Measurements from ENCODE around the gene ART3. TPM values are rescaled to one million over a fixed set of nuclear protein-coding genes. Genes with fewer than 3 reads are reported as not detected.
A peak's percentile ranks its signal among the peaks of the same experiment; 100 is the strongest.
"Not testable (repeated sequence)": the region's sequence is repeated elsewhere in the genome, so short reads cannot be mapped to it uniquely, and the experiment has no call there.

The ART3 gene
- total and polyA plus RNA-seq, 2 donors (not counting 1 experiment from before 2014, with no cell fraction given): not detected

GRCh38 chr4:76035799-76036380, 38.6 kb upstream of the ART3 start, which contains the start of gene CXCL11:
TSS of gene CXCL11 (minus strand) at chr4:76036070. CDS start at chr4:76035987, 83 bp downstream.
- H3K36me3 ChIP-seq (replicated peaks in 1 of 2; ENCODE audit: control extremely low read depth in 1 of 2, control insufficient read depth in 1 of 2, extremely low read depth in 1 of 2, insufficient read depth in 2 of 2, low read length in 1 of 2): no peaks in the 10 kb centered on the region
- no peaks in the 10 kb centered on the region for H3K27me3 ChIP-seq (replicated peaks in 1 of 4; ENCODE audit: control extremely low read depth in 1 of 4, control insufficient read depth in 3 of 4, insufficient read depth in 4 of 4, low read length in 3 of 4)
- no peak within 1 kb of the TSS for H3K9ac ChIP-seq (ENCODE audit: low read length)
- Mint-ChIP-seq H3K27me3 (peaks cover 2% of the 10 kb centered on the region), H3K4me3 (no peak within 1 kb of the TSS), H3K27ac (no peak within 1 kb of the TSS), H3K9me3 (ENCODE audit: insufficient read depth) (no peaks in the 10 kb centered on the region), H3K4me1 (no peaks in the 10 kb centered on the region)
- H4K20me1 ChIP-seq (ENCODE audit: control insufficient read depth, insufficient read depth, low read length, poor library complexity, severe bottlenecking): no peaks in the 10 kb centered on the region
- H3K79me2 ChIP-seq (ENCODE audit: control insufficient read depth, insufficient read depth, low read length): no peaks in the 10 kb centered on the region
- POLR2A ChIA-PET: no interaction called here
- no peaks in the 10 kb centered on the region for H3K9me3 ChIP-seq (ENCODE audit: control extremely low read depth in 1 of 3, control insufficient read depth in 2 of 3, insufficient read depth in 1 of 3, low read length in 2 of 3)
- no peaks in the 10 kb centered on the region for H3K4me1 ChIP-seq (ENCODE audit: control insufficient read depth in 2 of 2, insufficient read depth in 2 of 2, low read length in 2 of 2)
- WGBS (ENCODE audit: insufficient coverage): 75% methylated on average over 2 of the region's 2 CpGs
- peak within 1 kb of the TSS; percentile 17 for H2AFZ ChIP-seq (ENCODE audit: insufficient read depth, low read depth, low read length, poor library complexity, severe bottlenecking)
- intact Hi-C loops (cut with micrococcal nuclease): no loop called here
- ATAC-seq (ENCODE audit: low read depth) (no peak), DNase-seq (no peak)
- no peak within 1 kb of the TSS for H3K27ac ChIP-seq (ENCODE audit: low read length in 2 of 2)
- TF ChIP-seq EZH2 (IDR thresholded peaks at IDR 0.05; ENCODE audit: borderline replicate concordance, insufficient read depth, low read depth, low read length, poor library complexity, severe bottlenecking): no peak
- TF ChIP-seq, protein P1, sequence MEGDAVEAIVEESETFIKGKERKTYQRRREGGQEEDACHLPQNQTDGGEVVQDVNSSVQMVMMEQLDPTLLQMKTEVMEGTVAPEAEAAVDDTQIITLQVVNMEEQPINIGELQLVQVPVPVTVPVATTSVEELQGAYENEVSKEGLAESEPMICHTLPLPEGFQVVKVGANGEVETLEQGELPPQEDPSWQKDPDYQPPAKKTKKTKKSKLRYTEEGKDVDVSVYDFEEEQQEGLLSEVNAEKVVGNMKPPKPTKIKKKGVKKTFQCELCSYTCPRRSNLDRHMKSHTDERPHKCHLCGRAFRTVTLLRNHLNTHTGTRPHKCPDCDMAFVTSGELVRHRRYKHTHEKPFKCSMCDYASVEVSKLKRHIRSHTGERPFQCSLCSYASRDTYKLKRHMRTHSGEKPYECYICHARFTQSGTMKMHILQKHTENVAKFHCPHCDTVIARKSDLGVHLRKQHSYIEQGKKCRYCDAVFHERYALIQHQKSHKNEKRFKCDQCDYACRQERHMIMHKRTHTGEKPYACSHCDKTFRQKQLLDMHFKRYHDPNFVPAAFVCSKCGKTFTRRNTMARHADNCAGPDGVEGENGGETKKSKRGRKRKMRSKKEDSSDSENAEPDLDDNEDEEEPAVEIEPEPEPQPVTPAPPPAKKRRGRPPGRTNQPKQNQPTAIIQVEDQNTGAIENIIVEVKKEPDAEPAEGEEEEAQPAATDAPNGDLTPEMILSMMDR (IDR thresholded peaks at IDR 0.05): no peak
- CTCF ChIA-PET: interaction anchor here (1.4 kb wide), 1 partner anchor 40 kb away, joined by 4 read pairs; no protein-coding TSS in a partner anchor
- no peak within 1 kb of the TSS for H3K4me3 ChIP-seq (ENCODE audit: control extremely low read depth in 1 of 5, extremely low read depth in 1 of 5, insufficient read depth in 1 of 5, low read depth in 2 of 5, low read length in 4 of 5)
- H3K4me2 ChIP-seq (replicated peaks; ENCODE audit: low read depth, low read length, poor library complexity, severe bottlenecking): no peak within 1 kb of the TSS

GRCh38 chr4:76036855-76037254, 37.7 kb upstream of the ART3 start:
- Histone ChIP-seq H3K36me3 (replicated peaks in 1 of 2; ENCODE audit: control extremely low read depth in 1 of 2, control insufficient read depth in 1 of 2, extremely low read depth in 1 of 2, insufficient read depth in 2 of 2, low read length in 1 of 2) (no peaks in the 10 kb centered on the region), H3K9ac (ENCODE audit: low read length) (no peak overlapping the region), H3K4me1 (ENCODE audit: control insufficient read depth in 2 of 2, insufficient read depth in 2 of 2, low read length in 2 of 2) (no peaks in the 10 kb centered on the region), H3K4me3 (ENCODE audit: control extremely low read depth in 1 of 5, extremely low read depth in 1 of 5, insufficient read depth in 1 of 5, low read depth in 2 of 5, low read length in 4 of 5) (no peak overlapping the region), H3K27ac (ENCODE audit: low read length in 2 of 2) (no peak overlapping the region), H3K9me3 (ENCODE audit: control extremely low read depth in 1 of 3, control insufficient read depth in 2 of 3, insufficient read depth in 1 of 3, low read length in 2 of 3) (no peaks in the 10 kb centered on the region), H4K20me1 (ENCODE audit: control insufficient read depth, insufficient read depth, low read length, poor library complexity, severe bottlenecking) (no peaks in the 10 kb centered on the region), H2AFZ (ENCODE audit: insufficient read depth, low read depth, low read length, poor library complexity, severe bottlenecking) (no peak overlapping the region), H3K4me2 (replicated peaks; ENCODE audit: low read depth, low read length, poor library complexity, severe bottlenecking) (no peak overlapping the region), H3K79me2 (ENCODE audit: control insufficient read depth, insufficient read depth, low read length) (no peaks in the 10 kb centered on the region), H3K27me3 (replicated peaks in 1 of 4; ENCODE audit: control extremely low read depth in 1 of 4, control insufficient read depth in 3 of 4, insufficient read depth in 4 of 4, low read length in 3 of 4) (no peaks in the 10 kb centered on the region)
- Mint-ChIP-seq H3K4me1 (no peaks in the 10 kb centered on the region), H3K4me3 (no peak overlapping the region), H3K9me3 (ENCODE audit: insufficient read depth) (no peaks in the 10 kb centered on the region), H3K27ac (no peak overlapping the region), H3K27me3 (peaks cover 5% of the 10 kb centered on the region)
- ChIA-PET CTCF (interaction anchor here (1.6 kb wide), 1 partner anchor 16 kb away, joined by 3 read pairs; no protein-coding TSS in a partner anchor), POLR2A (no interaction called here)
- intact Hi-C loops (cut with micrococcal nuclease): no loop called here
- DNase-seq (no peak), ATAC-seq (ENCODE audit: low read depth) (no peak)
- WGBS (ENCODE audit: insufficient coverage): 100% methylated on average over 2 of the region's 3 CpGs
- TF ChIP-seq, protein P1 (IDR thresholded peaks at IDR 0.05): no peak
- no peak for TF ChIP-seq EZH2 (IDR thresholded peaks at IDR 0.05; ENCODE audit: borderline replicate concordance, insufficient read depth, low read depth, low read length, poor library complexity, severe bottlenecking)

GRCh38 chr4:76042241-76042998, 32.1 kb upstream of the ART3 start:
- WGBS (ENCODE audit: insufficient coverage): 87% methylated on average over 4 of the region's 18 CpGs

More at GRCh38 chr4:76042241-76042998, 32.1 kb upstream of the ART3 start:
- H3K9me3 ChIP-seq (ENCODE audit: control extremely low read depth in 1 of 3, control insufficient read depth in 2 of 3, insufficient read depth in 1 of 3, low read length in 2 of 3); H3K4me1 Mint-ChIP-seq; CTCF ChIA-PET; H3K4me3 ChIP-seq (ENCODE audit: control extremely low read depth in 1 of 5, extremely low read depth in 1 of 5, insufficient read depth in 1 of 5, low read depth in 2 of 5, low read length in 4 of 5); H3K27ac ChIP-seq (ENCODE audit: low read length in 2 of 2); H3K27me3 Mint-ChIP-seq; H3K9ac ChIP-seq (ENCODE audit: low read length); DNase-seq; intact Hi-C loops (cut with micrococcal nuclease); H4K20me1 ChIP-seq (ENCODE audit: control insufficient read depth, insufficient read depth, low read length, poor library complexity, severe bottlenecking); ATAC-seq (ENCODE audit: low read depth); H3K9me3 Mint-ChIP-seq (ENCODE audit: insufficient read depth); H3K79me2 ChIP-seq (ENCODE audit: control insufficient read depth, insufficient read depth, low read length); POLR2A ChIA-PET; H3K4me2 ChIP-seq (replicated peaks; ENCODE audit: low read depth, low read length, poor library complexity, severe bottlenecking); H3K27ac Mint-ChIP-seq; H3K36me3 ChIP-seq (replicated peaks in 1 of 2; ENCODE audit: control extremely low read depth in 1 of 2, control insufficient read depth in 1 of 2, extremely low read depth in 1 of 2, insufficient read depth in 2 of 2, low read length in 1 of 2); H2AFZ ChIP-seq (ENCODE audit: insufficient read depth, low read depth, low read length, poor library complexity, severe bottlenecking); H3K27me3 ChIP-seq (replicated peaks in 1 of 4; ENCODE audit: control extremely low read depth in 1 of 4, control insufficient read depth in 3 of 4, insufficient read depth in 4 of 4, low read length in 3 of 4); H3K4me1 ChIP-seq (ENCODE audit: control insufficient read depth in 2 of 2, insufficient read depth in 2 of 2, low read length in 2 of 2): not testable (repeated sequence)
- peak overlapping the region; percentile 77 for H3K4me3 Mint-ChIP-seq
